Activated gamma-delta T cell treated with Interleukin-2 at 50 U/mL for 16 hours (primary cell): ENCODE data around the gene HSF4.

ENCODE experiments used
- DNase-seq: peaks from one replicate; pipeline ENCODE4 v3.0.0-alpha.2; 2020

Gene HSF4

GRCh38 chr16:67202956-67203493 is 38.5 kb downstream of the HSF4 start:
- no peak for DNase-seq

GRCh38 chr16:67204076-67204475 is 39.5 kb downstream of the HSF4 start:
- DNase-seq, result no peak

GRCh38 chr16:67206129-67206837 is 41.7 kb downstream of the HSF4 start:
- DNase-seq, result no peak

GRCh38 chr16:67206838-67207248 is 42.3 kb downstream of the HSF4 start:
- no peak for DNase-seq

GRCh38 chr16:67207249-67208091 is 42.9 kb downstream of the HSF4 start:
- no peak for DNase-seq

- DNase-seq, result no peak
These were observed 43.8 kb downstream of the HSF4 start for GRCh38 chr16:67208154-67208896.

- DNase-seq, result no peak
These were observed 45.0 kb downstream of the HSF4 start for GRCh38 chr16:67209565-67209964.

- no peak for DNase-seq
These were observed 45.8 kb downstream of the HSF4 start for GRCh38 chr16:67210069-67210937.

DNA sequence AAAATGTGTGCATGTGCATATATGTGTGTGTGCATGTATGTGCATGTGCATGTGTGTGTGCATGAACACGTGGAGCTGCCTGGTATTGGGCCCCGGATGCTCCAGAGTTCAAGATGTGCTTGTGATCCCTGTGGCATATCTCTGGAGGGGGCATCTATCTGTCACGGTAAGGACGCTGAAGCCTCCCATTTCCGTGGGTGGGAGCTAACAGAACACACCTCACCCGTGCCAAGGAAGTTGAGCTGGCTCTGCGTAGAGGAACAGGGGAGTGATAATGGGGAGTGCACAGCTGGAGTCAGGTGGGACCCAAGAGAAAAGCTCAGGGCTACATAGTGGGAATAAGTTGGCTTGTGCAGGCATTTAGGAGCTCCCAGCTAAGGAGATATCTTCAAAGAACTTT is 47.1 kb downstream of the HSF4 start:
- no peak for DNase-seq

- no peak for DNase-seq
These were observed 48.2 kb downstream of the HSF4 start for GRCh38 chr16:67212766-67213165.

DNA sequence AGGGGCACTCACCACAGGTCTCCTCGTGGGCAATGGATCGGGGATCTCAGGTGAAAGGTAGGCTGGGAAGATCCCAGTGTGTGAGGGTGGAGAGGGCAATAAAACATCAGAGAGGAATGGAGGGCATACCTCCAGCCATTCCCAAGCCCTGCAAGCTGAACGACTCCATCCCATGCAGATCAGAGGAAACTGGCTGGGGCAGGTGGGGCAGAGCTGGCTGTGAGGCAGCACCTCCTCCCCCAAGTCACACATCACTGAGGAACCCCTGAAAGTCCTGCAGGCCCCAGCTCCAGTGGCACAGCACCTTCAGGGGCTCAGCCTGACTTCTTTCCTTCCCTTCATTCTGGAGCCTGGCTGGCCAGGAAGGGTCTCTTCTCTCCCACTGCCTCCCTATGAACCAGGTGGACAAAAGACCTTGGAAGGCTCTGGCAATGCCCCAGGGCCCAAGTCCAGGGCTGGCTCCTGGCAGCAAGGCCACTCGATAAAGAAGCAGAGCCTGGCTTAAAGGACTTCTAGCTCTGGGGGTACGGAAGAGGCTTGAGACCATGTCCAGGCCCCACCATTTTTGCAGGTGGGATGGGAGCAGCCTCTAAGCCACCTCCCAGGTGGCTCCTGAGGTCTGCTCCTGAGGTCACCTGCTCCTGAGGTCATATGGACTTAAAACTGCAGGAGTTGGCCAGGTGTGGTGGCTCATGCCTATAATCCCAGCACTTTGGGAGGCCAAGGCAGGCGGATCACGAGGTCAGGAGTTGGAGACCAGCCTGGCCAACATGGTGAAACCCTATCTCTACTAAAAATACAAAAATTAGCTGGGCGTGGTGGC is 48.9 kb downstream of the HSF4 start:
- DNase-seq, result no peak

- DNase-seq, result no peak
These were observed 51.2 kb downstream of the HSF4 start for GRCh38 chr16:67215706-67216105.

GRCh38 chr16:67216612-67217490 is 52.3 kb downstream of the HSF4 start:
- DNase-seq, result no peak
